ENCODE results near the gene REPIN1. TPM values are rescaled to one million over a fixed set of nuclear protein-coding genes. Genes with fewer than 3 reads are reported as not detected.
A peak's percentile ranks its signal among the peaks of the same experiment; 100 is the strongest.

REPIN1 gene
- total and polyA plus RNA-seq, 9 of the 15 experiments (the other 6 are each of a cell fraction or from before 2014, with no cell fraction given), result 8.1 to 283 (median 94.3) TPM

GRCh38 chr7:150420987-150421674 is 52.5 kb downstream of the REPIN1 start (continued):
- TF ChIP-seq CTCFL (IDR thresholded peaks at IDR 0.05; ENCODE audit: borderline replicate concordance, insufficient read depth, low read depth, low read length, poor library complexity, severe bottlenecking), result peak; percentile 17
- peak in 1 of 2 experiments; percentile 40; a peak in 2 of 4 replicates for TF ChIP-seq ZMIZ1 (IDR thresholded peaks at IDR 0.05; ENCODE audit: low read depth in 2 of 2, low read length in 2 of 2)
- no peak for TF ChIP-seq CCNT2 (IDR thresholded peaks at IDR 0.05; ENCODE audit: borderline replicate concordance, extremely low read depth, insufficient read length, low read depth, low read length)
- no peak for TF ChIP-seq NR3C1 (CRISPR knock-in tag; IDR thresholded peaks at IDR 0.05)
- TF ChIP-seq TSHZ1 (CRISPR knock-in tag; IDR thresholded peaks at IDR 0.05), result no peak
- no peak for TF ChIP-seq RERE (CRISPR knock-in tag; IDR thresholded peaks at IDR 0.05; ENCODE audit: borderline replicate concordance)
- no peak for TF ChIP-seq SRSF1 (IDR thresholded peaks at IDR 0.05; ENCODE audit: low read depth, low read length)
- no peak for TF ChIP-seq HLTF (IDR thresholded peaks at IDR 0.05)
- TF ChIP-seq CXXC5 (CRISPR knock-in tag; IDR thresholded peaks at IDR 0.05), result peak; percentile 50
- TF ChIP-seq SP1 (CRISPR knock-in tag; IDR thresholded peaks at IDR 0.05), result peak; percentile 72

All from K562 (cell line).